Stomach smooth muscle (tissue), 2 donors: ENCODE results near the gene TSPAN18.

Source experiments
- H3K27ac ChIP-seq: one replicate; pipeline ENCODE4 v1.7.0; 2013; ENCODE audit warnings: mild to moderate bottlenecking, low read length, inconsistent platforms
- H3K27me3 ChIP-seq, 2 donors: one replicate each; pipeline ENCODE4 v1.7.0; 2013; ENCODE audit warnings: low read length in 2 of 2; ENCODE audit not compliant: insufficient read depth in 2 of 2, control insufficient read depth in 1 of 2
- H3K36me3 ChIP-seq, 2 donors: one replicate each; pipeline ENCODE4 v1.7.0; 2013; ENCODE audit warnings: low read length in 2 of 2; ENCODE audit not compliant: control insufficient read depth in 2 of 2, insufficient read depth in 2 of 2
- H3K4me1 ChIP-seq: one replicate; pipeline ENCODE4 v1.7.0; 2013; ENCODE audit warnings: low read length; ENCODE audit not compliant: control insufficient read depth, insufficient read depth
- H3K4me3 ChIP-seq, 2 donors: one replicate each; pipeline ENCODE4 v1.7.0; 2013; ENCODE audit warnings: low read length in 2 of 2
- H3K9ac ChIP-seq, 2 donors: one replicate each; pipeline ENCODE4 v1.7.0; 2013; ENCODE audit warnings: low read length in 2 of 2, mild to moderate bottlenecking in 1 of 2
- H3K9me3 ChIP-seq, 2 donors: one replicate each; pipeline ENCODE4 v1.7.0; 2013; ENCODE audit warnings: low read length in 2 of 2; ENCODE audit not compliant: control insufficient read depth in 2 of 2
- donor health status: healthy.
- donor health status: Pancreatic carcinoma.

Gene TSPAN18

GRCh38 chr11:44834846-44835245 is 108.1 kb downstream of the TSPAN18 start:
- no peaks in the 10 kb centered on the region for H3K36me3 ChIP-seq
- no peaks in the 10 kb centered on the region for H3K27me3 ChIP-seq
- H3K9me3 ChIP-seq, result no peaks in the 10 kb centered on the region
- peaks cover 51% of the 10 kb centered on the region for H3K4me1 ChIP-seq
- H3K27ac ChIP-seq, result peak overlapping the region; percentile 94
- H3K4me3 ChIP-seq, result no peak overlapping the region
- peak overlapping the region; percentile 22 to 72 for H3K9ac ChIP-seq

GRCh38 chr11:44835296-44835695 is 108.5 kb downstream of the TSPAN18 start:
- Histone ChIP-seq H3K36me3 (no peaks in the 10 kb centered on the region), H3K4me3 (no peak overlapping the region), H3K9ac (no peak overlapping the region), H3K27me3 (no peaks in the 10 kb centered on the region), H3K27ac (peak overlapping the region; percentile 94), H3K9me3 (no peaks in the 10 kb centered on the region), H3K4me1 (peaks cover 55% of the 10 kb centered on the region)

- no peak overlapping the region for H3K4me3 ChIP-seq
- no peak overlapping the region for H3K9ac ChIP-seq
- H3K4me1 ChIP-seq, result peaks cover 62% of the 10 kb centered on the region
- H3K27ac ChIP-seq, result peak overlapping the region; percentile 94
- H3K9me3 ChIP-seq, result no peaks in the 10 kb centered on the region
- H3K36me3 ChIP-seq, result no peaks in the 10 kb centered on the region
- H3K27me3 ChIP-seq, result no peaks in the 10 kb centered on the region
These were observed 109.2 kb downstream of the TSPAN18 start for GRCh38 chr11:44835938-44836337.

DNA sequence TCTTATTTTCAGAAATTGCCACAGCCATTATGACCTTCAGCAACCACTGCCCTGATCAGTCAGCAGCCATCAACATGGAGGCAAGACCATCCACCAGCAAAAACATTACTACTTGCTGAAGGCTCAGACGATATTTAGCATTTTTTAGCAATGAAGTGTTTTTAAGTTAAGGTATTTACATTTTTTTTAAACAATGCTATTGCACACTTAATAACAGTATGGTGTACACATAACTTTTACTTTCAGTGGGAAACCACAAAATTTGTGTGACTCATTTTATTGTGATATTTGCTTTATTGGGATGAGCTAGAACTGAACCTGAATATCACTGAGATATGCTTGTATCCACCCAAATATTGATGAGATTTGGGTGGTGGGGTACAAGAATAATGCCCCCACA is 110.9 kb downstream of the TSPAN18 start:
- Histone ChIP-seq H3K27me3 (no peaks in the 10 kb centered on the region), H3K4me3 (no peak overlapping the region), H3K9ac (no peak overlapping the region), H3K27ac (peak overlapping the region; percentile 94), H3K9me3 (no peaks in the 10 kb centered on the region), H3K36me3 (no peaks in the 10 kb centered on the region), H3K4me1 (peaks cover 66% of the 10 kb centered on the region)

- H3K27me3 ChIP-seq, result no peaks in the 10 kb centered on the region
- peaks cover 47% of the 10 kb centered on the region for H3K4me1 ChIP-seq
- H3K9me3 ChIP-seq, result peaks cover 0 to 3% of the 10 kb centered on the region in 2 donors
- H3K27ac ChIP-seq, result no peak overlapping the region
- H3K36me3 ChIP-seq, result no peaks in the 10 kb centered on the region
- no peak overlapping the region for H3K9ac ChIP-seq
- H3K4me3 ChIP-seq, result no peak overlapping the region
These were observed 112.8 kb downstream of the TSPAN18 start for GRCh38 chr11:44839458-44840084.

DNA sequence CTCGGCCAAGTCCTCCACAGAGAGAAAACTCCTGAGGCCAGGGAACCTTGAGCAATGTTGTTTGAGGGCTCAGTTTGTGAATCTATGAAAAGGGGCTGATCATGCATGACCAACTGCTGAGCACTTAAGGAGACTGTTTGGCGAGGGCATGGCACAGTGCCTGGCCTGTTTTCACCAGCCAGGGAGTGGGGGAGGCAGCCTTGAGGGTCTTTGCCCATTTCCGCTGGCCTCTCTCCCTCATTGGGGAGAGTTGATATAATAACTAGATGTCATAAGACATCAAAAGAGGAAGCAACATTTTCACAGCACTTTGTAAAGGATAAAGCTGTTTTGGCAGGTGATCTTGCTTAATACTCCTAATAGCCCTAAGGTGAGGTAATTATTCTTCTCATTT is 113.3 kb downstream of the TSPAN18 start:
- H3K4me1 ChIP-seq, result peaks cover 42% of the 10 kb centered on the region
- peaks cover 0 to 3% of the 10 kb centered on the region in 2 donors for H3K9me3 ChIP-seq
- H3K27me3 ChIP-seq, result no peaks in the 10 kb centered on the region
- H3K9ac ChIP-seq, result no peak overlapping the region
- peak overlapping the region; percentile 18 for H3K27ac ChIP-seq
- no peak overlapping the region for H3K4me3 ChIP-seq
- H3K36me3 ChIP-seq, result no peaks in the 10 kb centered on the region

DNA sequence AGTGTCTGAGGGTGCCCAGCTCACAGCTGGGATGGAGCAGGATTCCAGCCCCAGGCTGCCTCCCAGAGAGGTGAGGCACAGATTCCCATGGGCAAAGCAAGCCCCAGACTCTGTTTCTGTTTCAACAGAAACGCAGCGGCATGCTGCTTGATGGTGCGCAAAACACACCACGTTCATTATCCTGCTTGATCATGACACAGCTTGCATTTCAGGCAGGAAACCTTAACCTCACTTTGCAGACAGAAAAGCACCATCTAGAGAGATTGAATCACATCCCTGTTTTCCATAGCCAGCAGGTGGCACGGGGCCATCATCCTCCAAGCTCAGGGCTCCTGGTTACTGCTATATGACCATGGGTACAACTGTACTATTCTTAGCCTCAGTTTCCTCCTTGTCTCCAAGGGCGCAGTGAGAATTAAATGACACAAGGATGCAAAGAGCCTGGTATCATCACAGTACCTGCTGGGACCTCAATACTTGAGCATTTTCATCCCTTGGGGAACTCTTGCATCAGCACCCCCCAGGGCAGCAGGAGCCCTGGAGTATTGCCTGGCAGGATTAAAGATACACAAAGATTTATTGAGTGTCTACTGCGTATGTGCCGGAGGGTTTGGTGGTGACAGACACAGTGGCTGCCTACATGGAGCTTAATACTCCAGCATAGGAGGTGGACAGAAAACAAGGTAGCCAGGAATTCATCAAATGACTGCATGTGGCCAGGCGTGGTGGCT is 113.9 kb downstream of the TSPAN18 start:
- no peak overlapping the region for H3K9ac ChIP-seq
- H3K36me3 ChIP-seq, result no peaks in the 10 kb centered on the region
- H3K9me3 ChIP-seq, result peaks cover 0 to 3% of the 10 kb centered on the region in 2 donors
- peak overlapping the region; percentile 18 for H3K27ac ChIP-seq
- no peaks in the 10 kb centered on the region for H3K27me3 ChIP-seq
- H3K4me3 ChIP-seq, result no peak overlapping the region
- peaks cover 37% of the 10 kb centered on the region for H3K4me1 ChIP-seq

DNA sequence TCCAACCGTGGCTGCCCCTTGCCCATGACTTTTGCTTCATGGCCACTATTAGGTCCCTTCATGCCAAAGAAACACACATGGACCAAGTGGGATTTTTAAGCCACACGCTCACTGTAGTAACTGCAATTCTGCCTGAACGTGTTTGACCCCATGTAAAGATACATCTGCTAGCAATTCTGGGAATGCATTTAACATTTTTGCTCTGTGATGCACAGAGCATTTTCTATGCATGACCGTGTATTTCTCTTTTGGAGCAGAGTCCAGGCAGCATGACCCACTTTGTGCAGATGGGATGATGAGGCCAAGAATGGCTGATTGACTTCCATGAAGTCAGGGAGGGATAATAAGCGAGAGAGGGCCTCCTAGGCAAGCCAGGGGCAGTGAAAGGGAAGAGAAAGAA is 115.5 kb downstream of the TSPAN18 start:
- no peak overlapping the region for H3K4me3 ChIP-seq
- no peak overlapping the region for H3K27ac ChIP-seq
- H3K36me3 ChIP-seq, result no peaks in the 10 kb centered on the region
- H3K9ac ChIP-seq, result no peak overlapping the region
- peaks cover 30% of the 10 kb centered on the region for H3K4me1 ChIP-seq
- H3K9me3 ChIP-seq, result peaks cover 1 to 3% of the 10 kb centered on the region in 2 donors
- H3K27me3 ChIP-seq, result no peaks in the 10 kb centered on the region

DNA sequence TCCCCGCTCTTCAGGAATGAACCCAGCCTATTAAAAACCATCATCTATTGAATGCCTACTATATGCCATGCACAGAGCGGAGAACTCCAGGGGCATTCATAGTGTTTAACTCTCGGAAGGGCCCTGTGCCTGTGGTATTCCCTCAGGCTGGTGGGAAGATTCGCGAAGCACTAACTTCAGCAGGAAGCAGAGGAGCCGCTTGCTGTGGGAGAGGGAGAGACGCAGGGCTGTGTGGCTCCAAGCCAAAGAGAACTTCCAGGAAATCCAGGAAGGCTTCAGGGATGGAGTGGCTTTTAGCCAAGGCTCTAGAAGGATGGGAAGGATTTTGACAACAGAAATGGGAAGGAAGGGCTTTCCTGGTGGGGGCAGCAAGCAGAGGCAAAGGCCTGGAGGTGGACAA is 120.1 kb downstream of the TSPAN18 start:
- no peak overlapping the region for H3K4me3 ChIP-seq
- H3K27ac ChIP-seq, result no peak overlapping the region
- H3K27me3 ChIP-seq, result no peaks in the 10 kb centered on the region
- H3K9me3 ChIP-seq, result peaks cover 3 to 4% of the 10 kb centered on the region in 2 donors
- H3K9ac ChIP-seq, result no peak overlapping the region
- H3K4me1 ChIP-seq, result peaks cover 14% of the 10 kb centered on the region
- H3K36me3 ChIP-seq, result peaks cover 0 to 2% of the 10 kb centered on the region in 2 donors

- Histone ChIP-seq H3K9me3 (peaks cover 3 to 4% of the 10 kb centered on the region in 2 donors), H3K36me3 (peaks cover 0 to 2% of the 10 kb centered on the region in 2 donors), H3K27me3 (no peaks in the 10 kb centered on the region), H3K4me3 (no peak overlapping the region), H3K4me1 (peaks cover 9% of the 10 kb centered on the region), H3K9ac (no peak overlapping the region), H3K27ac (no peak overlapping the region)
These were observed 120.6 kb downstream of the TSPAN18 start for GRCh38 chr11:44847316-44847715.
